ENCODE measurements around the gene MAN1A2.

Gene MAN1A2

DNA sequence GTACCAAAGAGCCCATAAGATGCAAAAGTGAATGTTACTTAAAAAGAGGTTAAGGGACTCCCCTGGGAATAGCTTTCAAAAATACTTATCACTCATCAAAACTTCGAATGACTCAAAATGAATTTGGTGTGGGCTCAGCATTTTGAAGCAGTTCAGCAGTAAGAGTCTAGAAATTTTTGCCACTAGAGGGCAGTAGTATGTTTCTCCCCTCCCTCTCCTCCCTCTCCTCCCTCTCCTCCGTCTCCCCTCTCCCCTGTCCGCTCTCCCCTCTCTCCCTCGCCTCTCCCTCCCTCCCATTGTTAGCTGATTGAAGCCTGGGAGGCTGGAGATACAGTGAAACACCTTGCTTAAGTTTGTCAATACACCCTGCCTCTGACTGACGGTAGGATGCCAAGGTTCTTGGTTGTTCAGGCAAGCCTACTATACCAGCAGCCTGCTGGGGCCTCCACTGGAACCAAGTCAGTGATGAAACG, 167.8 kb downstream of the MAN1A2 start:
- no peaks in the 10 kb centered on the region for H3K36me3 ChIP-seq (ENCODE audit: control insufficient read depth, insufficient read depth, low read length)
- no peak overlapping the region for H3K27ac ChIP-seq (ENCODE audit: low read depth, low read length, severe bottlenecking)
- H3K9me3 ChIP-seq (ENCODE audit: control insufficient read depth, low read length) = no peaks in the 10 kb centered on the region
- H3K4me1 ChIP-seq (ENCODE audit: control insufficient read depth, insufficient read depth, low read length, poor library complexity, severe bottlenecking) = no peaks in the 10 kb centered on the region
- H3K4me3 ChIP-seq (ENCODE audit: extremely low read depth, insufficient read depth, low read length, poor library complexity, severe bottlenecking) = no peak overlapping the region
- 17 to 40% methylated on average over 1 to 2 of the region's 6 CpGs for WGBS, 2 experiments (ENCODE audit: insufficient coverage in 2 of 2)

DNA sequence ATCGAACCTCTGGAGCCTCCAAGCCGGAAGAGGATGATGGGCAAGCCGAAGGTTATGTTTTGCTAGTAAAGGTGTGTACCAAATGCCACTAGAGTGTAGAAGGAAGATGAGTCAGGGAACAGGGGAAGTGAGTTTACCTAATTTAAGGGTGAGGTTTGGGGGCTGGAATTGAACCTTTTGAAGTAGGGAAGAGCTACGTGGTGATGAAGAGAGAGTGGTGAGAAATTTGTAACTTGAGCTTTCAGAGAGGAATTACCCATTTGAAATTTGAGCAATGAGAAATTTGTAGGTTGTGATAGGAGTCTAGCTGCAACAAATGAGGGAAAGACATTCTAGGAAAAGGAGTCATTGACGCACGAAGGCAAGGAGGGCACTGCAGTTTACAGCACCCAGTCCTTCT, 168.6 kb downstream of the MAN1A2 start:
- Histone ChIP-seq H3K4me3 (ENCODE audit: extremely low read depth, insufficient read depth, low read length, poor library complexity, severe bottlenecking) (no peak overlapping the region), H3K36me3 (ENCODE audit: control insufficient read depth, insufficient read depth, low read length) (no peaks in the 10 kb centered on the region), H3K9me3 (ENCODE audit: control insufficient read depth, low read length) (no peaks in the 10 kb centered on the region), H3K4me1 (ENCODE audit: control insufficient read depth, insufficient read depth, low read length, poor library complexity, severe bottlenecking) (no peaks in the 10 kb centered on the region), H3K27ac (ENCODE audit: low read depth, low read length, severe bottlenecking) (no peak overlapping the region)
- 94 to 97% methylated on average over 6 of the region's 6 CpGs for WGBS, 2 experiments (ENCODE audit: insufficient coverage in 2 of 2)

DNA sequence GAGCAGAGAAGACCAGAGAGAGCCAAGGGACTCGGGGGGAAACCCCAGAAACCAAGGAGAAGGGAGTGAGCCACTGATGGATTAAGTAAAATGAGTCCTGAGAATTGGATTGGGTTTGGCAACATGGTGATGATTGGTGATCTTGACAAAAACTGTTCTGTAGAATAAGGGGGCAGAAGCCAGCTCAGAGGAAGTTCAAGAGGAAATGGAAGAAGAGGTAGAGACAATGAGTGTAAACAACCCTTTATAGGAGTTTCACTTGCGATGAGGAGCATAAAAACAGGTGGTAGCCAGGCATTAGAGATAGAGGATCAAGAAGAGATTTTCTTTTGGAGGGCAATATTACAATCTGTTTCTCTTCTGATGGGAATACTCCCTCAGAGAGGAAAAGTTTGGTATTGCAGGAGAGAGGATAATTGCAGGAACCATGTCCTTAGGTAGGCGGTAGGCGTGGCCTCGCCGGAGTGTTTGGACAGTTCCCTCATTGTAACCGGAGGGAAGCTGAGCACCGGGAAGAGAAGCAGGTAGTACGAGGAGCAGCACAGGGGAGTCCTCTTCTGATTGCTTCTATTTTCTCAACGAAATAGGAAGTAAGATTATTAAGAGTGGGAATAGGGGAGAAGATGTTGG, 170.2 kb downstream of the MAN1A2 start:
- H3K4me1 ChIP-seq (ENCODE audit: control insufficient read depth, insufficient read depth, low read length, poor library complexity, severe bottlenecking) = no peaks in the 10 kb centered on the region
- no peak overlapping the region for H3K4me3 ChIP-seq (ENCODE audit: extremely low read depth, insufficient read depth, low read length, poor library complexity, severe bottlenecking)
- H3K27ac ChIP-seq (ENCODE audit: low read depth, low read length, severe bottlenecking) = no peak overlapping the region
- WGBS, 2 experiments (ENCODE audit: insufficient coverage in 2 of 2) = 70 to 71% methylated on average over 10 of the region's 10 CpGs
- H3K36me3 ChIP-seq (ENCODE audit: control insufficient read depth, insufficient read depth, low read length) = no peaks in the 10 kb centered on the region
- no peaks in the 10 kb centered on the region for H3K9me3 ChIP-seq (ENCODE audit: control insufficient read depth, low read length)

GRCh38 chr1:117540532-117540931, 173.3 kb downstream of the MAN1A2 start:
- Histone ChIP-seq H3K9me3 (ENCODE audit: control insufficient read depth, low read length) (no peaks in the 10 kb centered on the region), H3K4me1 (ENCODE audit: control insufficient read depth, insufficient read depth, low read length, poor library complexity, severe bottlenecking) (no peaks in the 10 kb centered on the region), H3K4me3 (ENCODE audit: extremely low read depth, insufficient read depth, low read length, poor library complexity, severe bottlenecking) (no peak overlapping the region), H3K36me3 (ENCODE audit: control insufficient read depth, insufficient read depth, low read length) (no peaks in the 10 kb centered on the region), H3K27ac (ENCODE audit: low read depth, low read length, severe bottlenecking) (no peak overlapping the region)
- 91 to 95% methylated on average over 5 to 6 of the region's 6 CpGs for WGBS, 2 experiments (ENCODE audit: insufficient coverage in 2 of 2)

- 91 to 93% methylated on average over 5 of the region's 5 CpGs for WGBS, 2 experiments (ENCODE audit: insufficient coverage in 2 of 2)
- Histone ChIP-seq H3K9me3 (ENCODE audit: control insufficient read depth, low read length) (no peaks in the 10 kb centered on the region), H3K27ac (ENCODE audit: low read depth, low read length, severe bottlenecking) (no peak overlapping the region), H3K36me3 (ENCODE audit: control insufficient read depth, insufficient read depth, low read length) (no peaks in the 10 kb centered on the region), H3K4me1 (ENCODE audit: control insufficient read depth, insufficient read depth, low read length, poor library complexity, severe bottlenecking) (no peaks in the 10 kb centered on the region), H3K4me3 (ENCODE audit: extremely low read depth, insufficient read depth, low read length, poor library complexity, severe bottlenecking) (no peak overlapping the region)
Observed at GRCh38 chr1:117541003-117541402, 173.8 kb downstream of the MAN1A2 start.

- H3K36me3 ChIP-seq (ENCODE audit: control insufficient read depth, insufficient read depth, low read length) = no peaks in the 10 kb centered on the region
- 75 to 81% methylated on average over 2 to 4 of the region's 5 CpGs for WGBS, 2 experiments (ENCODE audit: insufficient coverage in 2 of 2)
- H3K27ac ChIP-seq (ENCODE audit: low read depth, low read length, severe bottlenecking) = no peak overlapping the region
Observed at GRCh38 chr1:117541585-117541984, 174.3 kb downstream of the MAN1A2 start.

GRCh38 chr1:117544509-117545109, 177.4 kb downstream of the MAN1A2 start:
- H3K27ac ChIP-seq (ENCODE audit: low read depth, low read length, severe bottlenecking) = no peak overlapping the region
- H3K4me1 ChIP-seq (ENCODE audit: control insufficient read depth, insufficient read depth, low read length, poor library complexity, severe bottlenecking) = no peaks in the 10 kb centered on the region
- H3K9me3 ChIP-seq (ENCODE audit: control insufficient read depth, low read length) = no peaks in the 10 kb centered on the region
- no peaks in the 10 kb centered on the region for H3K36me3 ChIP-seq (ENCODE audit: control insufficient read depth, insufficient read depth, low read length)
- WGBS, 2 experiments (ENCODE audit: insufficient coverage in 2 of 2) = 71 to 92% methylated on average over 2 to 3 of the region's 4 CpGs
- no peak overlapping the region for H3K4me3 ChIP-seq (ENCODE audit: extremely low read depth, insufficient read depth, low read length, poor library complexity, severe bottlenecking)

More at GRCh38 chr1:117541585-117541984, 174.3 kb downstream of the MAN1A2 start:
- no peaks in the 10 kb centered on the region for H3K9me3 ChIP-seq (ENCODE audit: control insufficient read depth, low read length)
- H3K4me3 ChIP-seq (ENCODE audit: extremely low read depth, insufficient read depth, low read length, poor library complexity, severe bottlenecking) = no peak overlapping the region
- no peaks in the 10 kb centered on the region for H3K4me1 ChIP-seq (ENCODE audit: control insufficient read depth, insufficient read depth, low read length, poor library complexity, severe bottlenecking)

GRCh38 chr1:117546467-117546866, 179.2 kb downstream of the MAN1A2 start:
- WGBS, 2 experiments (ENCODE audit: insufficient coverage in 2 of 2) = 100% methylated on average over 1 of the region's 2 CpGs; no CpG with 5 or more reads in 1 of the 2 experiments
- H3K27ac ChIP-seq (ENCODE audit: low read depth, low read length, severe bottlenecking) = no peak overlapping the region

GRCh38 chr1:117553471-117553870, 186.2 kb downstream of the MAN1A2 start:
- Histone ChIP-seq H3K4me3 (ENCODE audit: extremely low read depth, insufficient read depth, low read length, poor library complexity, severe bottlenecking) (no peak overlapping the region), H3K36me3 (ENCODE audit: control insufficient read depth, insufficient read depth, low read length) (no peaks in the 10 kb centered on the region), H3K4me1 (ENCODE audit: control insufficient read depth, insufficient read depth, low read length, poor library complexity, severe bottlenecking) (no peaks in the 10 kb centered on the region), H3K27ac (ENCODE audit: low read depth, low read length, severe bottlenecking) (no peak overlapping the region), H3K9me3 (ENCODE audit: control insufficient read depth, low read length) (no peaks in the 10 kb centered on the region)

More at GRCh38 chr1:117546467-117546866, 179.2 kb downstream of the MAN1A2 start:
- Histone ChIP-seq H3K9me3 (ENCODE audit: control insufficient read depth, low read length) (no peaks in the 10 kb centered on the region), H3K4me1 (ENCODE audit: control insufficient read depth, insufficient read depth, low read length, poor library complexity, severe bottlenecking) (no peaks in the 10 kb centered on the region), H3K4me3 (ENCODE audit: extremely low read depth, insufficient read depth, low read length, poor library complexity, severe bottlenecking) (no peak overlapping the region), H3K36me3 (ENCODE audit: control insufficient read depth, insufficient read depth, low read length) (no peaks in the 10 kb centered on the region)

GRCh38 chr1:117555806-117556205, 188.6 kb downstream of the MAN1A2 start:
- Histone ChIP-seq H3K9me3 (ENCODE audit: control insufficient read depth, low read length) (no peaks in the 10 kb centered on the region), H3K4me1 (ENCODE audit: control insufficient read depth, insufficient read depth, low read length, poor library complexity, severe bottlenecking) (no peaks in the 10 kb centered on the region), H3K27ac (ENCODE audit: low read depth, low read length, severe bottlenecking) (no peak overlapping the region), H3K4me3 (ENCODE audit: extremely low read depth, insufficient read depth, low read length, poor library complexity, severe bottlenecking) (no peak overlapping the region), H3K36me3 (ENCODE audit: control insufficient read depth, insufficient read depth, low read length) (no peaks in the 10 kb centered on the region)
- WGBS, 2 experiments (ENCODE audit: insufficient coverage in 2 of 2) = 77 to 89% methylated on average over 2 to 3 of the region's 3 CpGs

- no peaks in the 10 kb centered on the region for H3K9me3 ChIP-seq (ENCODE audit: control insufficient read depth, low read length)
- no peak overlapping the region for H3K4me3 ChIP-seq (ENCODE audit: extremely low read depth, insufficient read depth, low read length, poor library complexity, severe bottlenecking)
- no peaks in the 10 kb centered on the region for H3K36me3 ChIP-seq (ENCODE audit: control insufficient read depth, insufficient read depth, low read length)
- H3K27ac ChIP-seq (ENCODE audit: low read depth, low read length, severe bottlenecking) = no peak overlapping the region
- no peaks in the 10 kb centered on the region for H3K4me1 ChIP-seq (ENCODE audit: control insufficient read depth, insufficient read depth, low read length, poor library complexity, severe bottlenecking)
Observed at GRCh38 chr1:117556341-117556740, 189.1 kb downstream of the MAN1A2 start.
